Heart right ventricle (tissue), 16 donors: ENCODE measurements around the gene CCM2. TPM values are rescaled to one million over a fixed set of nuclear protein-coding genes. Genes with fewer than 3 reads are reported as not detected.

ENCODE experiments used
- ATAC-seq, 8 donors: fragments of 200-7000 bp; cut with Tn5 transposase; one replicate each; pipeline ENCODE4 v1.9.1; 2020; ENCODE audit warnings: mild to moderate bottlenecking in 8 of 8, moderate library complexity in 8 of 8, moderate number of reproducible peaks in 1 of 8
- DNase-seq, 2 donors: peaks; one replicate each; pipeline ENCODE4 v3.0.0-alpha.2; 2020
- H3K27ac ChIP-seq, 10 donors: fragments of 200-600 bp; sonication (generic) in 2 of 10; one replicate each; pipeline versions ENCODE4 v1.5.0 to v1.8.0; 2020 to 2022; ENCODE audit warnings: mild to moderate bottlenecking in 3 of 10
- H3K27me3 ChIP-seq, 7 donors: fragments of 200-600 bp; one replicate each; pipeline ENCODE4 v1.8.0; 2021 to 2022; ENCODE audit warnings: mild to moderate bottlenecking in 2 of 7
- H3K36me3 ChIP-seq, 9 donors: fragments of 200-600 bp; sonication (generic) in 1 of 9; one replicate each; pipeline versions ENCODE4 v1.5.0 to v1.8.0; 2020 to 2022; ENCODE audit warnings: mild to moderate bottlenecking in 2 of 9
- H3K4me1 ChIP-seq, 9 donors: fragments of 200-600 bp; sonication (generic) in 1 of 9; one replicate each; pipeline versions ENCODE4 v1.5.0 to v1.8.0; 2020 to 2022; ENCODE audit warnings: mild to moderate bottlenecking in 4 of 9
- H3K4me3 ChIP-seq, 10 donors: fragments of 200-600 bp; sonication (generic) in 2 of 10; one replicate each; pipeline versions ENCODE4 v1.5.0 to v1.8.0; 2020 to 2022; ENCODE audit warnings: mild to moderate bottlenecking in 7 of 10, moderate library complexity in 2 of 10
- H3K9me3 ChIP-seq, 11 donors: fragments of 200-600 bp in 10 of 11; sonication (generic) in 2 of 11; one replicate each; pipeline versions ENCODE4 v1.5.0 to v1.8.0; 2013 to 2022; ENCODE audit warnings: mild to moderate bottlenecking in 2 of 11, control low read depth in 1 of 11, moderate library complexity in 1 of 11
- WGBS, 2 donors: extraction: QIAGEN DNeasy Blood & Tissue Kit; methylation state at CpG; one replicate each; pipeline ENCODE4 v1.1.7; 2013; ENCODE audit warnings: inconsistent platforms in 1 of 2; 5-methylcytosine and 5-hydroxymethylcytosine counted together
- intact Hi-C, 10 donors: fragments of 100-400 bp; cut with DNase I; formaldehyde crosslinking; loops; one replicate each; pipeline versions ENCODE4 v1.11.1 to v1.14.2; 2022
- polyA plus RNA-seq, 2 donors: library from polyadenylated mRNA; stranded (reverse); fragments of 200-250 nt; gene quantifications; one replicate each; pipeline ENCODE4 v1.2.3, GENCODE V29; 2013
- total RNA-seq, 10 donors: library from RNA; stranded (reverse); fragmentation: NEBNext Ultra II Directional in 3 of 10; extraction: Animal tissue kit (Norgen Biotek cat#: 25700) in 3 of 10; gene quantifications; one replicate each; pipeline versions ENCODE4 v1.2.1 to v1.2.4, GENCODE V29; 2021 to 2023
- TF ChIP-seq, protein P1 (sequence below), 9 donors: fragments of 200-600 bp; sonication (generic) in 2 of 9; IDR thresholded peaks; one replicate each; pipeline versions ENCODE4 v1.5.0 to v1.8.0; 2021 to 2022; ENCODE audit warnings: antibody characterized with exemption in 9 of 9, mild to moderate bottlenecking in 5 of 9, moderate library complexity in 1 of 9
- donor health status: Arrhythmogenic right ventricular cardiomyopathy.
- donor health status: ischemic (EF 13 %, LVEDD 7.1; RV severe dilation, severe dysfunction).
- donor health status: healthy with polysubstance abuse.
- donor health status: DM: no; HTN: yes; CAD: no.
- donor health status: DM: no; HTN: no; CAD: no.
- donor health status: ischemic (EF 25% LVEDD 6.9; RV normal size, moderate dysfunction).
- donor health status: ischemic (EF 25% LVEDD 5.7; RV mildly dilated, moderate dysfunction).
- donor health status: healthy.
- donor health status: DM: yes; HTN: yes; CAD: no.
- donor health status: Ischemic cardiomyopathy.
- donor health status: ischemic (EF 35%, LVEDD 5.7; RV mildly dilated, moderate dysfunction).
- donor health status: nonischemic (EF 11% LVEDD 7.7; RV severe dilation, severe dysfunction).
- donor health status: DM: yes; HTN: yes; CAD: no.
- donor health status: PGD.
- donor health status: ischemic (EF 29% LVEDD 5.4; RV normal size, mild dysfunction).
- donor health status: nonischemic (EF 23%, LVEDD 6.1; RV moderate dilation, normal function).

The CCM2 gene
- total and polyA plus RNA-seq, 12 donors: 21.5 to 71.1 (median 25.7) TPM

DNA sequence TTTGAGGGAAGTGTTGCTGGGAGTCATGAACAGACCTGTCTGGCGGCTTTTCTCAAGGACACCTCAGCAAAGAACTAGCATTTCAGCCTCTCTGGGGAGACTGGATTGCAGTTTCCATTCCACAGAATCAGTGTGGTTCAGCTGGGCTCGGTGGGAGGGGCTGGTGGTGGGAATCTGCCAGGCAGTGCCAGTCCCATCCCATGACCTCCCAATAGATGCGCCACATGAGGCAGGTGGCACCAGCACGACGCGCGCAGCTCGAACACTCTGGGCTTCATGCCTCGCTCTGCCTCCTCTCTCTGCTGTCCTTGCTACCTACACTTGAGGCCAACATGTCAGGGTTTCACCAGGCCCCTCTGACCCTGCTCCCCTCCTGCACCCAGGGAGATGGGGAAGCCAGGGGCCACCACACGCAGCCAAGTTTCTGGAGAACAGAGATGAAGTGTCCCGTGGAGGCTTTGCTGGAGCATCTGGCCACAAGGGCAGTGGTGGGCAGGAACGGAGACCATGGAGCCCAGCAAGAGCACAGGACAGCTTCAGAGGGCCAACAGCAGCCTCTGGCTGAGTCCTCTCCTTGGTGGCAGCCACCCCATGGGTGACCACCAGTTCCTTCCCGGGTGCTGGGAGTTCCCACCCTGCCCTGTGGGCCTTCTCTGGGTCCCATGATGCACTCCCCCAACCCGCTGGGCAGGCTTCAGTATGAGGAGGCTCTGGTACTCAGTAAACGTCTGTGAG, 86.5 kb downstream of the CCM2 start:
- TF ChIP-seq, protein P1, sequence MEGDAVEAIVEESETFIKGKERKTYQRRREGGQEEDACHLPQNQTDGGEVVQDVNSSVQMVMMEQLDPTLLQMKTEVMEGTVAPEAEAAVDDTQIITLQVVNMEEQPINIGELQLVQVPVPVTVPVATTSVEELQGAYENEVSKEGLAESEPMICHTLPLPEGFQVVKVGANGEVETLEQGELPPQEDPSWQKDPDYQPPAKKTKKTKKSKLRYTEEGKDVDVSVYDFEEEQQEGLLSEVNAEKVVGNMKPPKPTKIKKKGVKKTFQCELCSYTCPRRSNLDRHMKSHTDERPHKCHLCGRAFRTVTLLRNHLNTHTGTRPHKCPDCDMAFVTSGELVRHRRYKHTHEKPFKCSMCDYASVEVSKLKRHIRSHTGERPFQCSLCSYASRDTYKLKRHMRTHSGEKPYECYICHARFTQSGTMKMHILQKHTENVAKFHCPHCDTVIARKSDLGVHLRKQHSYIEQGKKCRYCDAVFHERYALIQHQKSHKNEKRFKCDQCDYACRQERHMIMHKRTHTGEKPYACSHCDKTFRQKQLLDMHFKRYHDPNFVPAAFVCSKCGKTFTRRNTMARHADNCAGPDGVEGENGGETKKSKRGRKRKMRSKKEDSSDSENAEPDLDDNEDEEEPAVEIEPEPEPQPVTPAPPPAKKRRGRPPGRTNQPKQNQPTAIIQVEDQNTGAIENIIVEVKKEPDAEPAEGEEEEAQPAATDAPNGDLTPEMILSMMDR (IDR thresholded peaks at IDR 0.05): no peak
- ATAC-seq (no peak), DNase-seq (no peak)
- H3K4me1 ChIP-seq: peaks cover 0 to 22% (median 11%) of the 10 kb centered on the region in 9 donors
- WGBS, 2 donors: 89 to 95% methylated on average over 15 of the region's 15 CpGs
- H3K27me3 ChIP-seq: peaks cover 0 to 27% (median 0%) of the 10 kb centered on the region in 7 donors
- no peaks in the 10 kb centered on the region for H3K9me3 ChIP-seq
- intact Hi-C loops: no loop called here
- H3K36me3 ChIP-seq: peaks cover 0 to 4% (median 0%) of the 10 kb centered on the region in 9 donors
- no peak overlapping the region for H3K27ac ChIP-seq
- H3K4me3 ChIP-seq: no peak overlapping the region

DNA sequence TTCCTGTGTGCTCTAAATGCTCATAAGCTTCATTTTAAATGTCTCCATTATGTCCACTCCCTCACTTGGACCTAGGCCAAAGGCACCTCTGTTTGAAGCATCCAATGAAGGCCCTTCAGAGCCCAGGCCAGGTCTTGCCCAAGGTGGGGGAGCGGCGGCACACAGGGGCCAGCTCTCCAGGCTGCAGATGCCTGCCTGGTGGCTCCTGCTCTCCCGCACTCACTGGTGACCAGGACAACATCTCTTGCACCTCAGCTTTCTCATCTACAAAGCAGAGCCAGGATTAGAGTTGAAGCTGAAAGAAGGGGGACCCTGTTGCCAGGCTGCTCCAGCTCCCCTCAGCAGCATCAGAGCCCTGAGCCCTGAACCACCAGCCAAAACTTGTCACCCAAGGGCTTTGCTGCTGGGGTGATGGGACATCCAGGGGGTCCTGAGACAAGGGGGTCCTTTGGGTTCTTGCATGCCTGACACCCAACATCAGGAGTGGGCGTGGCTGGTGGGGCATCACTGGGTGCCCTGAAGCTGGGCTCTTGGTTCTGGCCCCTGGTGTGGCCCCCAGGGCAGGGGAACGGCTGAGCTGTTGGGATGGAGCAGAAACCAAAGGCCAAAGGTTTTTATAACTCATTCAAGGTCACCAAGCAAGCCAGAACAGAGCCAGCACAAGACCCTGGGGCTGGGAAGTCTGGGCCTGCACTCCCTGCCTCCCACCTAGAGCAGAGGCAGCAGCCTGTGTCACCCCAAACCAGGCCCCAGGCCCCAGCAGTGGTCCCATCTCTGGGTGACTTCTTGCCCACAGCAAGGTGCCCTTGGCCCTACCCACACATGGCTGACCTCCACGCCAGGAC, 87.5 kb downstream of the CCM2 start:
- peak overlapping the region in 2 of 10 donors; percentile 64 to 68 for H3K4me3 ChIP-seq
- intact Hi-C loops: no loop called here
- DNase-seq: no peak

DNA sequence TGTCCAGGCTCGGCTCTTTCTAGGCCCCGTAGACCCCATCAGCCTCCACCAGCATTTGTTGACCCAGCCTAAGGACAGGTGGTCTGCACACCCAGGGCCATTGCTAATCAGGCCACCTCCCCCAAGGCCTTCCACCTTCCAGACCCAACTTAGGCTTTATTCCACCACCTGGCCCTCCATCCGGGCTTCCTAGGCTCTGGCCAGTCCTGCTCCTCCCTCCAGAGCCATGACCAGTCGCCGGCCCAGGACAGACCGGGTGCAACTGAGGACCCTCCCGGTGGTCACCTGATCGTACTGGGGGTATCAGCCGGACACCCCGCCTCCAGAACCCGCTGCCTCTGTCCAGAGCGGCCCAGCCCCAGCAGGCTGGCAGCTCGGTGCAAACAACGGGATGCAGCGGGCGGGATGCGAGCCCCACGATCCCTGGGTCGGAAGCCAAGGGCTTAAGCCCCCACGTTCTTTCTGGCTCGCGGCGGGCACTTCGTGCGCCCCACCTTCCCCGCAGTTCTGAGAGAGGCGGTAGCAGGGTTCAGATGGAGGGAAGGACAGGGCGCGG, 88.2 kb downstream of the CCM2 start:
- Histone ChIP-seq H3K4me3 (peak overlapping the region; percentile 14 to 68 (median 60)), H3K4me1 (peaks cover 0 to 17% (median 11%) of the 10 kb centered on the region in 9 donors), H3K9me3 (peaks cover 0 to under 1% (median 0%) of the 10 kb centered on the region in 11 donors), H3K27me3 (peaks cover 0 to 27% (median 0%) of the 10 kb centered on the region in 7 donors), H3K36me3 (peaks cover 0 to 4% (median 0%) of the 10 kb centered on the region in 9 donors), H3K27ac (peak overlapping the region in 9 of 10 donors; percentile 36 to 72 (median 56))
- ATAC-seq (peak in 4 of 8 donors; percentile 10 to 36 (median 18)), DNase-seq (no peak)
- TF ChIP-seq, protein P1 (IDR thresholded peaks at IDR 0.05): no peak
- 37 to 39% methylated on average over 28 to 29 of the region's 29 CpGs for WGBS, 2 donors
- intact Hi-C loops: no loop called here

More for the DNA sequence above, 87.5 kb downstream of the CCM2 start:
- TF ChIP-seq, protein P1 (IDR thresholded peaks at IDR 0.05): no peak
- Histone ChIP-seq H3K27me3 (peaks cover 0 to 27% (median 0%) of the 10 kb centered on the region in 7 donors), H3K9me3 (no peaks in the 10 kb centered on the region), H3K27ac (peak overlapping the region in 1 of 10 donors; percentile 56), H3K4me1 (peaks cover 0 to 19% (median 11%) of the 10 kb centered on the region in 9 donors), H3K36me3 (peaks cover 0 to 4% (median 0%) of the 10 kb centered on the region in 9 donors)
- peak in 3 of 8 donors; percentile 4 to 25 (median 7) for ATAC-seq
- 92 to 94% methylated on average over 6 of the region's 6 CpGs for WGBS, 2 donors
